ENCODE data around the gene RALGDS.

RALGDS gene

GRCh38 chr9:133135146-133135745 is 14.2 kb upstream of the RALGDS start:
- Histone ChIP-seq H3K27me3 (ENCODE audit: control insufficient read depth in 1 of 2, insufficient read depth in 2 of 2, low read length in 2 of 2) (no peaks in the 10 kb centered on the region), H3K36me3 (ENCODE audit: control insufficient read depth in 1 of 2, insufficient read depth in 2 of 2, low read length in 2 of 2) (peaks cover 0 to 2% of the 10 kb centered on the region in 2 donors), H3K4me3 (ENCODE audit: low read depth in 1 of 2, low read length in 2 of 2) (peak overlapping the region in 1 of 2 donors; percentile 23), H3K4me1 (ENCODE audit: control insufficient read depth in 1 of 2, insufficient read depth in 2 of 2, low read length in 2 of 2) (peaks cover 76 to 86% of the 10 kb centered on the region in 2 donors), H3K27ac (ENCODE audit: low read depth, low read length) (peak overlapping the region; percentile 93), H3K9ac (ENCODE audit: low read depth in 1 of 2, low read length in 2 of 2) (peak overlapping the region; percentile 56 to 75), H3K9me3 (ENCODE audit: control insufficient read depth in 1 of 2, low read length in 2 of 2) (no peaks in the 10 kb centered on the region)

DNA sequence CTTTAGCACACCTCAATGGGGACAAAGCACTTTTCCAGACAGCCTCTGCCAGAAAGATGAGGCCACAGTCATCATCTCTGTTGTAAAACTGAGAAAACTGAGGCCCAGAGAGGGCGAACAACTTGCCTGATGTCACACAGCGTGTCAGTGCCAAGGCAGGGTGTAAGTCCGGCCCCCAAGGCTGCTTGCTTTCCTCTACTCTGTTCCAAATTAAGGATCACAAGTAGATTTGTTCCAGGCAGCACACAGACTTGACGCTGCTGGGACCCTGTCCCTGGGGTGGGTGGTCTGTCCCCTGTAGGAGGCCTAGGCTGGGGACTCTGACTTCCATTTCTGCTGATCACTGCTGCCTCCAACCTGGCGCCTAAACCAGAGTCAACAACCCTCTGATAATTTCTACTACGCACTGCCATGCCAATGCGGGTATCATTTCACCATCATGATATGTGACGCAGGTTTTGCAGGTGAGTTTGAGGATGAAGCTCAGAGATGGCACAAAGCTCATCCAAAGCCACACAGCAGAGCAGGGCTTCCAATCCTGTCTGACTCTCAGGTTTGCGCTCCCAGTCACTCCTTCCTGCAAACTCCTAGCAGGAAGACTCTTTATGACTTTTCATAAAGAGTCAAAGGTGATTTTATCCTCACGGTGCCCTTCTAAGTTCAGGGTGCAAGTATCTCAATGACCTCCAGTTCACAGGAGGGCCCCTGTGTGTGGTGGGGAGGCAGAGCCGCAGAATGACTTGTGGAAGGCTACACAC is 13.5 kb upstream of the RALGDS start:
- Histone ChIP-seq H3K36me3 (ENCODE audit: control insufficient read depth in 1 of 2, insufficient read depth in 2 of 2, low read length in 2 of 2) (peaks cover 0 to 2% of the 10 kb centered on the region in 2 donors), H3K27me3 (ENCODE audit: control insufficient read depth in 1 of 2, insufficient read depth in 2 of 2, low read length in 2 of 2) (no peaks in the 10 kb centered on the region), H3K4me3 (ENCODE audit: low read depth in 1 of 2, low read length in 2 of 2) (peak overlapping the region; percentile 27 to 28), H3K9me3 (ENCODE audit: control insufficient read depth in 1 of 2, low read length in 2 of 2) (no peaks in the 10 kb centered on the region), H3K4me1 (ENCODE audit: control insufficient read depth in 1 of 2, insufficient read depth in 2 of 2, low read length in 2 of 2) (peaks cover 71 to 81% of the 10 kb centered on the region in 2 donors), H3K27ac (ENCODE audit: low read depth, low read length) (peak overlapping the region; percentile 93), H3K9ac (ENCODE audit: low read depth in 1 of 2, low read length in 2 of 2) (peak overlapping the region; percentile 56 to 75)

DNA sequence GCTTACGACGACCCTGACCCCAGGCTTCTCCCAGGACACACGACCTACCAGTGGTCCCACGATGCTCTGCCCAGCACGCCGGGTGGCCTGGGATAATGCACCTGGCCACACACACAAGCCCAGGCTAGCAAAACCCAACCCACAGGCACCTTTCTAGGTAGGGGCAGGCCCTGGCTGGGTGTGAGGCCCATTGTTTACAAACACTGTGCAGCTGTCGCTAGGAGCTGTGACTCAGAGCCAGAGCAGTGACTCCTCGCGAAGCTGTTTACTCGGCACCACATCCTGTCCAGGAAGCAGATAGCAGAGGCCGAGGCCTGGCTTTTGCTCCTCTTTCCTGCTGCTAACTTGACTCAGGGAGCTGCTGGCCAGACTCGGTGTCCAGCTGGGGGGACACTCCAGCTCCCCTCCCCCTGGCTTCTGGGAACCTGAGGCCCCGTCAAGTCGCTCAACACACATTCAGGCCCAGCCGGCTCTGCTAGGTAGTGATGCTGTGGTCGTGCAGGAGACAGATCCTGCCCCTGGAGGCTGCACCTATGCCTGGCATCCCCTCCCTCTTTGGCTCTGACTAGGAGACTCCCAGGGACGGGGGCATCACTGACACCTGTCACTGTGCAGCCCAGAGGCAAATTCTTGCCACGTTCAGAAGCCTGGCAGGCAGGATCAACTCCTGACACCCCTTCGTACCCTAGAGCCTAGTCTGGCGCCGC is 12.8 kb upstream of the RALGDS start:
- H3K4me3 ChIP-seq (ENCODE audit: low read depth in 1 of 2, low read length in 2 of 2): peak overlapping the region; percentile 27 to 28
- H3K36me3 ChIP-seq (ENCODE audit: control insufficient read depth in 1 of 2, insufficient read depth in 2 of 2, low read length in 2 of 2): peaks cover 0 to under 1% of the 10 kb centered on the region in 2 donors
- peak overlapping the region; percentile 93 for H3K27ac ChIP-seq (ENCODE audit: low read depth, low read length)
- H3K27me3 ChIP-seq (ENCODE audit: control insufficient read depth in 1 of 2, insufficient read depth in 2 of 2, low read length in 2 of 2): no peaks in the 10 kb centered on the region
- H3K4me1 ChIP-seq (ENCODE audit: control insufficient read depth in 1 of 2, insufficient read depth in 2 of 2, low read length in 2 of 2): peaks cover 64 to 74% of the 10 kb centered on the region in 2 donors
- H3K9me3 ChIP-seq (ENCODE audit: control insufficient read depth in 1 of 2, low read length in 2 of 2): no peaks in the 10 kb centered on the region
- H3K9ac ChIP-seq (ENCODE audit: low read depth in 1 of 2, low read length in 2 of 2): peak overlapping the region; percentile 67 to 75

- H3K4me1 ChIP-seq (ENCODE audit: control insufficient read depth in 1 of 2, insufficient read depth in 2 of 2, low read length in 2 of 2): peaks cover 50 to 64% of the 10 kb centered on the region in 2 donors
These were observed 11.1 kb upstream of the RALGDS start for GRCh38 chr9:133132174-133132573.

GRCh38 chr9:133131506-133131905 is 10.5 kb upstream of the RALGDS start:
- H3K4me3 ChIP-seq (ENCODE audit: low read depth in 1 of 2, low read length in 2 of 2): no peak overlapping the region
- peaks cover 54 to 64% of the 10 kb centered on the region in 2 donors for H3K4me1 ChIP-seq (ENCODE audit: control insufficient read depth in 1 of 2, insufficient read depth in 2 of 2, low read length in 2 of 2)
- H3K36me3 ChIP-seq (ENCODE audit: control insufficient read depth in 1 of 2, insufficient read depth in 2 of 2, low read length in 2 of 2): no peaks in the 10 kb centered on the region
- H3K27me3 ChIP-seq (ENCODE audit: control insufficient read depth in 1 of 2, insufficient read depth in 2 of 2, low read length in 2 of 2): no peaks in the 10 kb centered on the region
- H3K9ac ChIP-seq (ENCODE audit: low read depth in 1 of 2, low read length in 2 of 2): no peak overlapping the region
- no peak overlapping the region for H3K27ac ChIP-seq (ENCODE audit: low read depth, low read length)
- H3K9me3 ChIP-seq (ENCODE audit: control insufficient read depth in 1 of 2, low read length in 2 of 2): no peaks in the 10 kb centered on the region

More at GRCh38 chr9:133132174-133132573, 11.1 kb upstream of the RALGDS start:
- Histone ChIP-seq H3K27me3 (ENCODE audit: control insufficient read depth in 1 of 2, insufficient read depth in 2 of 2, low read length in 2 of 2) (no peaks in the 10 kb centered on the region), H3K4me3 (ENCODE audit: low read depth in 1 of 2, low read length in 2 of 2) (no peak overlapping the region), H3K27ac (ENCODE audit: low read depth, low read length) (no peak overlapping the region), H3K9me3 (ENCODE audit: control insufficient read depth in 1 of 2, low read length in 2 of 2) (no peaks in the 10 kb centered on the region), H3K36me3 (ENCODE audit: control insufficient read depth in 1 of 2, insufficient read depth in 2 of 2, low read length in 2 of 2) (no peaks in the 10 kb centered on the region), H3K9ac (ENCODE audit: low read depth in 1 of 2, low read length in 2 of 2) (peak overlapping the region; percentile 12 to 29)

DNA sequence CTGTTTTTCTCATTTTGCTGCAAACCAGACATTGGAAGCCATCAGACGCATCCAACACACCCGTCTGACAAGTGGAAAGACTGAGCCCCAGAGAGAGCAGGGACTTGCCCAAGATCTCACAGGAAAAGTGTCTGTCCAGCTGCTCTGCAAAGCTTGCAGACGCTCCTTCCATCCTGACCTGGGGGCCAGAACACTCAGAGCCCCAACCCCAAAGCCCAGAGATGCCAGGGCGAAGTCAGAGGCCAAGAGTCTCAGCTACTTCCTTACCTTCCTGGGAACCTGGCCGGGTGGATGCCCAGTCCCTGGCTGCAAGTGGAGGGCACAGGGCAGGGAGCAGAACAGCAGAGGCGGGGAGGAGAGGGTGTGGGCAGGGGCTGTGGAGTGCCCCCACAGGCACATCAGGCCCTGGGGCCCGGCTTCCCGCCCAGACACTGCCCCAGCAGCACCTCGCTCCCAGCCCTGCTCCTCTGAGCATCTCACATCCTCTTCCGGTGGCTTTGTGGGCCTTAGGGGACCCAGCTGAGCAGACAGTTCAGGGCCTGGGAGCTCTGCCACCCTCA is 9.7 kb upstream of the RALGDS start:
- H3K4me3 ChIP-seq (ENCODE audit: low read depth in 1 of 2, low read length in 2 of 2): peak overlapping the region; percentile 1 to 15
- H3K27me3 ChIP-seq (ENCODE audit: control insufficient read depth in 1 of 2, insufficient read depth in 2 of 2, low read length in 2 of 2): no peaks in the 10 kb centered on the region
- no peaks in the 10 kb centered on the region for H3K36me3 ChIP-seq (ENCODE audit: control insufficient read depth in 1 of 2, insufficient read depth in 2 of 2, low read length in 2 of 2)
- peak overlapping the region; percentile 27 for H3K27ac ChIP-seq (ENCODE audit: low read depth, low read length)
- peaks cover 52 to 64% of the 10 kb centered on the region in 2 donors for H3K4me1 ChIP-seq (ENCODE audit: control insufficient read depth in 1 of 2, insufficient read depth in 2 of 2, low read length in 2 of 2)
- peak overlapping the region; percentile 29 to 41 for H3K9ac ChIP-seq (ENCODE audit: low read depth in 1 of 2, low read length in 2 of 2)
- no peaks in the 10 kb centered on the region for H3K9me3 ChIP-seq (ENCODE audit: control insufficient read depth in 1 of 2, low read length in 2 of 2)

DNA sequence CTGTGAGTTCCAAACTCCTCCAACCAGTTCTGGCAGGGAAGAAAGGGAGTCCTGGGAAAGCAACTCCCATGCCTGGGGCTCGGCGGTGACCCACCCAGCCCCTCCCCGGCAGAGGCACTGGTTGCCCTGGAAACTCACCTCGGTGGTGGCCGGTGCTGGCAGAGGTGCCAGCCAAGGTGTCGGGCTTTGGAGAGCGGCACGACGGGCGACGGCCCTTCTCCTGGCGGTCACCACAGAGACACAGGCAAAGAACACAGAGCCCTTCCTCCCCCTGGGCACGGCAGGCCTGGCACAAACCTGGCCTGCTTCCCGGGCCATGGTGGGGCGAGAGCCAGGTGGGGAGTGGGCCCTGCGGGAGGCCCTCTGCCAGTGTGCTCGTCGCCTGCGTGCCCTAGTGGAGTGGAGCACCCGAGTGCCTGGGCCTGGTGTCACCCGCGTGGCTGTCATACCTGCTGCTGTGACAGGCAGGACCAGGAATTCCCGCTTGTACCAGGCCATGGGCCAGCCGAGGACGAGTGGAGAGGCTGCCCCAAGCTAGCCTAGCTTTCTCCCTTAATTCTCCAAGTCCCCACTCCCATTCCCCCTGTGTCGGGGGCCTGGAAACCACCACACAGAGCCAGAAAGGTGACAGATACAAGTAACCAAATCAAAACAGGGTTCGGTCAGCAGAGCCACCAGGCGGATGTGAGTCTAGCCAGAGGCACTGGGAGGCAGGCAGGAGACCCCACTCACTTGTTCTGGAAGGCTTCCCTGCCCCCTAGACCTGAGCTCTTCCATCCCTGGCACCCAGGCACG is 8.2 kb upstream of the RALGDS start:
- Histone ChIP-seq H3K4me1 (ENCODE audit: control insufficient read depth in 1 of 2, insufficient read depth in 2 of 2, low read length in 2 of 2) (peaks cover 41 to 63% of the 10 kb centered on the region in 2 donors), H3K27ac (ENCODE audit: low read depth, low read length) (no peak overlapping the region), H3K9ac (ENCODE audit: low read depth in 1 of 2, low read length in 2 of 2) (peak overlapping the region in 1 of 2 donors; percentile 22)

DNA sequence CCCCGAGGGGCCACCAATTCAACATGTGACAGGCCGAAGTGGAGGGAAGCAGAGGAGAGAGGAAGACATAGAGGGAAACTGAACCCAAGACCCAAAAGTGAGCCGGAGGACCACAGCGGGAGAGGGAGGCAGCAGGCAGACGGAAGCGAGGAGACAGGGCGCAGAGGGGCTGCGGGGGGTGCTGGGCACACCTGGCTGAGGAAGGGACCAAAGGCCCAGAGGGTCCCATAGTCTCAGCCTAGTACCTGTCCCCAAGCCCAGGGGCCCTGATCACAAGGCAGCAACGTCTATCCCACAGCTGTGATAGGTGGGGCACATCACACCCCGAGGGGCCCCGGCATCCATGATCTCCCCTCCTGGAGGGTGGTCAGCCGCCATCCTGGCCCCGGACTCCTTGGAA is 7.1 kb upstream of the RALGDS start:
- Histone ChIP-seq H3K4me3 (ENCODE audit: low read depth in 1 of 2, low read length in 2 of 2) (no peak overlapping the region), H3K4me1 (ENCODE audit: control insufficient read depth in 1 of 2, insufficient read depth in 2 of 2, low read length in 2 of 2) (peaks cover 38 to 61% of the 10 kb centered on the region in 2 donors), H3K9me3 (ENCODE audit: control insufficient read depth in 1 of 2, low read length in 2 of 2) (no peaks in the 10 kb centered on the region), H3K36me3 (ENCODE audit: control insufficient read depth in 1 of 2, insufficient read depth in 2 of 2, low read length in 2 of 2) (no peaks in the 10 kb centered on the region), H3K27ac (ENCODE audit: low read depth, low read length) (no peak overlapping the region), H3K9ac (ENCODE audit: low read depth in 1 of 2, low read length in 2 of 2) (no peak overlapping the region), H3K27me3 (ENCODE audit: control insufficient read depth in 1 of 2, insufficient read depth in 2 of 2, low read length in 2 of 2) (no peaks in the 10 kb centered on the region)

More for the DNA sequence above, 8.2 kb upstream of the RALGDS start:
- Histone ChIP-seq H3K36me3 (ENCODE audit: control insufficient read depth in 1 of 2, insufficient read depth in 2 of 2, low read length in 2 of 2) (no peaks in the 10 kb centered on the region), H3K27me3 (ENCODE audit: control insufficient read depth in 1 of 2, insufficient read depth in 2 of 2, low read length in 2 of 2) (no peaks in the 10 kb centered on the region), H3K9me3 (ENCODE audit: control insufficient read depth in 1 of 2, low read length in 2 of 2) (no peaks in the 10 kb centered on the region), H3K4me3 (ENCODE audit: low read depth in 1 of 2, low read length in 2 of 2) (no peak overlapping the region)

GRCh38 chr9:133127340-133127981 is 6.4 kb upstream of the RALGDS start:
- Histone ChIP-seq H3K4me1 (ENCODE audit: control insufficient read depth in 1 of 2, insufficient read depth in 2 of 2, low read length in 2 of 2) (peaks cover 39 to 61% of the 10 kb centered on the region in 2 donors), H3K9ac (ENCODE audit: low read depth in 1 of 2, low read length in 2 of 2) (peak overlapping the region in 1 of 2 donors; percentile 32)

More at GRCh38 chr9:133127340-133127981, 6.4 kb upstream of the RALGDS start:
- Histone ChIP-seq H3K9me3 (ENCODE audit: control insufficient read depth in 1 of 2, low read length in 2 of 2) (no peaks in the 10 kb centered on the region), H3K36me3 (ENCODE audit: control insufficient read depth in 1 of 2, insufficient read depth in 2 of 2, low read length in 2 of 2) (no peaks in the 10 kb centered on the region), H3K27me3 (ENCODE audit: control insufficient read depth in 1 of 2, insufficient read depth in 2 of 2, low read length in 2 of 2) (no peaks in the 10 kb centered on the region), H3K4me3 (ENCODE audit: low read depth in 1 of 2, low read length in 2 of 2) (no peak overlapping the region), H3K27ac (ENCODE audit: low read depth, low read length) (peak overlapping the region; percentile 58)
